Measurements from ENCODE around the gene GPA33. TPM values are rescaled to one million over a fixed set of nuclear protein-coding genes. Genes with fewer than 3 reads are reported as not detected.

Gene GPA33
- total and polyA plus RNA-seq, 5 donors = 0.11 to 0.36 (median 0.23) TPM; not detected in 1

DNA sequence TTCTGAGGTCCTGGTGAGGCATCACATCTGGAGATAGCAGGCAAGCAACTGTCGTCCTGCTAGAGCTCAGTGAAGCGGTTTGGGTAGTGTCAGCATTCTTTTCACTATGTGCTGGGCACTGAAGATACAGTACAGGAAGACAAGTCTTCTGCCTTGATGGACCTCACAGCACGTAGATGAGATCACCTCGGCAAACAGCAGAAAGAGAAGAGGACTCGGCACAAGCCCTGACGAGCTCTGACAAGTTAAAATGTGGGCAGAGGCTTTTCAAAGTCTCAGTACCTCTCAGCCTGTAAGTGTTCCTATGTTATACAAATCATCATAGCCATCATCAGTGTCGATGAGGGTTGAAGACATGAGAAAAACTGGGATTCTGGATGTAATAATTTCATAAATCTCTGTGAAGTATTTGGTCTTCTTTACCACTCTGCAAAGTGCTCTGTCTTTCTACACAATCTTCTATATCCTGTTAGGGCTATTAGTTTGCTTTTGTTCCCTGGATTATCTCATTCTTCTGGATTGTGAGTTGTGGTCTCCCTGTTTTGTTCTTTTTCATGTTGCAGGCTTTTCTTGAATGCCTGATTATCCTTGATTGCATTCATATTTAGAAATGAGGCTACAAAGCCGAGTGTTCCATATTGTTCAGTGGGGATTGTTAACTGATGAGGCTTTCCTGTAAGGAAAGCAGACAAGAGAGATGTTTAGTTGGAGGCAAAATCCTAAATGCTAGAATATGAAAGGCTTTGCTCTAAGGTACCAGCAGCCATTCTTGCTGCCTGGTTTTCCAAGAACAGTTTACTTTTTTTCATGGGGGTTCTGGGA, 76.9 kb downstream of the GPA33 start:
- 73% methylated on average over 8 of the region's 8 CpGs for WGBS
- H3K27ac ChIP-seq (ENCODE audit: low read length) = no peak overlapping the region
- H3K27me3 ChIP-seq (ENCODE audit: control insufficient read depth, insufficient read depth) = no peaks in the 10 kb centered on the region
- ATAC-seq = no peak
- H3K4me3 ChIP-seq (ENCODE audit: low read length) = no peak overlapping the region
- no peaks in the 10 kb centered on the region for H3K4me1 ChIP-seq (ENCODE audit: control insufficient read depth, insufficient read depth, low read length)
- H3K9me3 ChIP-seq (ENCODE audit: control insufficient read depth, low read length) = no peaks in the 10 kb centered on the region
- no peak for DNase-seq
- intact Hi-C loops (cut with DNase I) = no loop called here

DNA sequence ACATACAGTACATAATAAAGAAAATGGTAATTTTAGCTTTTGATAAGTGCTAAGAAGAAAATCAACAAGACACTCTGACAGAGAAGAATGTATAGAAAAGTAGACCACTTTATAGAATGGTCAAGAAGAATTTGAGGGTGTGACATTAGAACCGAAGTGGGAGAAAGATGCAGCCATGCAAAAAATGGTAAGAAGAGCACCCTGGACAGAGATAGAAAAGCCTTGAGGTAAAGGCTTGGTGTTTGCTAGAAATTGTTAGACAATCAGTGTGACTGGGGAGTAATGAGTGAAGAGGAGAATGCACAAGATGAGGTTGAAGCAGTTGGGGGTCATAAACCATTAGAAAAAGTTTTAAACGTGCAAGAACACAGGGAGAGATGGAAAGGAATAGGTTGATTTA, 77.6 kb downstream of the GPA33 start:
- Histone ChIP-seq H3K27ac (ENCODE audit: low read length) (no peak overlapping the region), H3K4me3 (ENCODE audit: low read length) (no peak overlapping the region), H3K27me3 (ENCODE audit: control insufficient read depth, insufficient read depth) (no peaks in the 10 kb centered on the region), H3K9me3 (ENCODE audit: control insufficient read depth, low read length) (no peaks in the 10 kb centered on the region), H3K4me1 (ENCODE audit: control insufficient read depth, insufficient read depth, low read length) (no peaks in the 10 kb centered on the region)
- WGBS = 80% methylated on average over 2 of the region's 2 CpGs
- DNase-seq (no peak), ATAC-seq (no peak)
- intact Hi-C loops (cut with DNase I) = no loop called here

DNA sequence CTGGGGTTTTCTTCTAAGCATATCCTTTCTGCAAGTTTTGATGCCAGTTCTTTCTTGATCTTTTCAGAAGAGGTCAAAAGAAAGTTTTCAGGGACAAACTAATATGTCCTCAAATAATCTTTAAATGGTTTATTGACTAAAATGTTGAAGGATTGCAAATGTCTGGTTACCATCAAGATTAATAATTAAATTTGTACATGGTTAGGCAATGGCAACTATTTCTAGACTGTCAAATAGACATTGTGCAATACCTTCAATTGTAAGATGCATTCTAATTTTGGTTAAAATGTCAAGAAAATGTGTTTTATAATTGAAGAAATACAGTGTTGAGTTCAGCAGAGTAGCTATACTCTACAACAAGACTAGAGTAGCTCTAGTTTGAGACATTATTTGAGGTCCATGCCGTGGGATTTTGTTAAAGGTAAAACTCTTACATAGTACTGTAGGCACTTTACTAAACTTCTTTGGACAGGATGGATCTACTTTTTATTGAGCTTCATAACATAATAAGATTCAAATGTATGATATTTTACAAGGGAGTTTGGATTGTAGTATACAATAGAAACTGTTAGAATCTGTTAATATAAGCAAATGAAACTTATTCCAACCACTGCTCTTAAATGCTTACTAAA, 78.5 kb downstream of the GPA33 start:
- DNase-seq (no peak), ATAC-seq (no peak)
- Histone ChIP-seq H3K4me1 (ENCODE audit: control insufficient read depth, insufficient read depth, low read length) (no peaks in the 10 kb centered on the region), H3K27ac (ENCODE audit: low read length) (no peak overlapping the region), H3K27me3 (ENCODE audit: control insufficient read depth, insufficient read depth) (no peaks in the 10 kb centered on the region), H3K4me3 (ENCODE audit: low read length) (no peak overlapping the region), H3K9me3 (ENCODE audit: control insufficient read depth, low read length) (no peaks in the 10 kb centered on the region)
- 83% methylated on average over 1 of the region's 1 CpG for WGBS
- intact Hi-C loops (cut with DNase I) = no loop called here

DNA sequence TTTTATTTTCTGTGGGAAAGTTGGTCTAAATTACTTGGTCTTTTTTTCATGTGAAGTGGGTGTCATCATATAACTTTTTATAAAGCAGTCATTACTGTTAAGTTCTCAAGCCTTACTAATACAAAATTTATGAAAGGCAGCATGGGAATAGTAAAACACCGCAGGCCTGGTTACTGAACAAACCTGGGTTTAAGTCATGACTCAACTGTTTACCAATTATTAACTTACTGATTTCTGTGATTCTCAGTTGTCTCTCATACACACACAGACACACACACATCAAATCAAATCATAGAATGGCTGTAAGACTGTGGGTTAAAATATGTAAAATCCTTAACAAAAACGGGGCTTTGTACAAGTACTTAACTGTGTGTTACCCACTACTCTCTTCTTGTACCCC, 86.5 kb downstream of the GPA33 start:
- H3K9me3 ChIP-seq (ENCODE audit: control insufficient read depth, low read length) = no peaks in the 10 kb centered on the region
- ATAC-seq (no peak), DNase-seq (no peak)
- no peaks in the 10 kb centered on the region for H3K4me1 ChIP-seq (ENCODE audit: control insufficient read depth, insufficient read depth, low read length)
- intact Hi-C loops (cut with DNase I) = no loop called here
- H3K27ac ChIP-seq (ENCODE audit: low read length) = no peak overlapping the region
- 78% methylated on average over 2 of the region's 2 CpGs for WGBS
- H3K27me3 ChIP-seq (ENCODE audit: control insufficient read depth, insufficient read depth) = no peaks in the 10 kb centered on the region
- H3K4me3 ChIP-seq (ENCODE audit: low read length) = no peak overlapping the region

Other genes starting within 250 kb of the GPA33 start
- gene TADA1, start 214.1 kb downstream of the GPA33 start, total RNA-seq = 10 to 100 TPM in 3 of 4 donors, 1 to 10 TPM in 1; 9.9 to 10.7 (median 10.4) TPM
- gene TADA1, start 214.1 kb downstream of the GPA33 start, polyA plus RNA-seq = 8.1 TPM
- 10 to 100 TPM in 1 of 4 donors, 1 to 10 TPM in 3; 3.3 to 13.7 (median 4.4) TPM for gene ILDR2, start 114.8 kb downstream of the GPA33 start, total RNA-seq
- gene ILDR2, start 114.8 kb downstream of the GPA33 start, polyA plus RNA-seq = 0.95 TPM
- gene MAEL, start 101.1 kb downstream of the GPA33 start, total RNA-seq = 1 to 10 TPM; 3.2 to 7.5 (median 5.2) TPM
- 3.9 TPM for gene MAEL, start 101.1 kb downstream of the GPA33 start, polyA plus RNA-seq
- gene STYXL2, start 3.7 kb upstream of the GPA33 start, total RNA-seq = 100 to 1,000 TPM in 3 of 4 donors, 10 to 100 TPM in 1; 94.1 to 144 (median 122) TPM
- 69.5 TPM for gene STYXL2, start 3.7 kb upstream of the GPA33 start, polyA plus RNA-seq
- 10 to 100 TPM in 2 of 4 donors, 1 to 10 TPM in 2; 8.9 to 12.5 (median 9.8) TPM for gene POU2F1, start 130.5 kb upstream of the GPA33 start, total RNA-seq
- gene POU2F1, start 130.5 kb upstream of the GPA33 start, polyA plus RNA-seq = 3.2 TPM

Measured in right cardiac atrium (tissue), 5 donors.